ENCODE measurements around the gene CCDC88A.
"Not testable (repeated sequence)": the region's sequence is repeated elsewhere in the genome, so short reads cannot be mapped to it uniquely, and the experiment has no call there.

CCDC88A gene

DNA sequence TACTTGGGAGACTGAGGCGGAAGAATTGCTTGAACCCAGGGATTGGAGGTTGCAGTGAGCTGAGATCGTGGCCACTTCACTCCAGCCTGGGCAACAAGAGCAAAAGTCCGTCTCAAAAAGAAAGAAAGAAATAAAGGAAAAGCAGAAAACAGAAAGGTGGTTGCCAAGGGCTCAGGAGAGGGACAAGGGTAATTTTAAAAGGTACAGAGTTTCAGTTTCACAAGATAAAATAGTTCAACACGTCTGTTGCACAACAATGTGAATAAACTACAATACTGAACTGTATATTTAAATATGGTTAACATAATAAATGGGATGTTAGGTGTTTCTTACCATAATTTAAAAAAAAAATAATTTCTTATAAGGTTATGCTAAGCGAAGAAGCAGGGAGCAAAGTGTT lies 174.2 kb downstream of the CCDC88A start:
- no peak for DNase-seq (ENCODE audit: low read depth)
- H3K4me3 ChIP-seq (ENCODE audit: low read length) = no peak overlapping the region
- TF ChIP-seq, protein P1, sequence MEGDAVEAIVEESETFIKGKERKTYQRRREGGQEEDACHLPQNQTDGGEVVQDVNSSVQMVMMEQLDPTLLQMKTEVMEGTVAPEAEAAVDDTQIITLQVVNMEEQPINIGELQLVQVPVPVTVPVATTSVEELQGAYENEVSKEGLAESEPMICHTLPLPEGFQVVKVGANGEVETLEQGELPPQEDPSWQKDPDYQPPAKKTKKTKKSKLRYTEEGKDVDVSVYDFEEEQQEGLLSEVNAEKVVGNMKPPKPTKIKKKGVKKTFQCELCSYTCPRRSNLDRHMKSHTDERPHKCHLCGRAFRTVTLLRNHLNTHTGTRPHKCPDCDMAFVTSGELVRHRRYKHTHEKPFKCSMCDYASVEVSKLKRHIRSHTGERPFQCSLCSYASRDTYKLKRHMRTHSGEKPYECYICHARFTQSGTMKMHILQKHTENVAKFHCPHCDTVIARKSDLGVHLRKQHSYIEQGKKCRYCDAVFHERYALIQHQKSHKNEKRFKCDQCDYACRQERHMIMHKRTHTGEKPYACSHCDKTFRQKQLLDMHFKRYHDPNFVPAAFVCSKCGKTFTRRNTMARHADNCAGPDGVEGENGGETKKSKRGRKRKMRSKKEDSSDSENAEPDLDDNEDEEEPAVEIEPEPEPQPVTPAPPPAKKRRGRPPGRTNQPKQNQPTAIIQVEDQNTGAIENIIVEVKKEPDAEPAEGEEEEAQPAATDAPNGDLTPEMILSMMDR (conservative IDR thresholded peaks at IDR 0.05; ENCODE audit: low read depth, low read length) = no peak

DNA sequence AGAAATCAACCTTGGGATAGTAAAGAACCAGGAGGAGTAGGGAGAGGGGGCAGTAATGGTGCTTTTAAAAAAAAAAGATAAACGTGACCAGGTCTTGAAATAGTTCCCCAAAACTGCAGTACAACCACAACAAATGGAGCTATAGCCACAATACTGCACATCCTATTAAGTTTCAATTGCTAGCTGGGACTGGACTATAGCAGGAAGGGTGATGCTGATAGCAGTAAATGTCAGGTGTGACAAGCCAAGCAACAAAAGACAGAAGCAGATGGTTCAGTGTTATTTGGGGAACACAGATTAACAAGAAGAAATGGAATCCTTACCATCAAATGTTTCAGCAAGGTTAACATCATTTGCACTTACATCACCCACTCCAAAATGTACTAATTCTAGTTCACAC lies 177.0 kb downstream of the CCDC88A start:
- TF ChIP-seq, protein P1 (conservative IDR thresholded peaks at IDR 0.05; ENCODE audit: low read depth, low read length) = no peak
- DNase-seq (ENCODE audit: low read depth) = no peak
- H3K4me3 ChIP-seq (ENCODE audit: low read length) = no peak overlapping the region

DNA sequence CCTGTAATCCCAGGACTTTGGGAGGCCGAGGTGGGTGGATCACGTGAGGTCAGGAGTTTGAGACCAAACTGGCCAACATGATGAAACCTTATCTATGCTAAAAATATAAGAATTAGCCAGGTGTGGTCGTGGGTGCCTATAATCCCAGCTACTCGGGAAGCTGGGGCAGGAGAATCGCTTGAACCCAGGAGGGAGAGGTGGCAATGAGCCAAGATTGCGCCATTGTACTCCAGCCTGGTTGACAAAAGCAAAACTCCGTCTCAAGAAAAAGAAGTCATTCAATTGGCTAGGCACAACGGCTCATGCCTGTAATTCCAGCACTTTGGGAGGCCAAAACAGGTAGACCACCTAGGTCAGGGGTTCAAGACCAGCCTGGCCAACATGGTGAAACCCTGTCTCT lies 178.1 kb downstream of the CCDC88A start:
- not testable (repeated sequence) for DNase-seq (ENCODE audit: low read depth); H3K4me3 ChIP-seq (ENCODE audit: low read length)

DNA sequence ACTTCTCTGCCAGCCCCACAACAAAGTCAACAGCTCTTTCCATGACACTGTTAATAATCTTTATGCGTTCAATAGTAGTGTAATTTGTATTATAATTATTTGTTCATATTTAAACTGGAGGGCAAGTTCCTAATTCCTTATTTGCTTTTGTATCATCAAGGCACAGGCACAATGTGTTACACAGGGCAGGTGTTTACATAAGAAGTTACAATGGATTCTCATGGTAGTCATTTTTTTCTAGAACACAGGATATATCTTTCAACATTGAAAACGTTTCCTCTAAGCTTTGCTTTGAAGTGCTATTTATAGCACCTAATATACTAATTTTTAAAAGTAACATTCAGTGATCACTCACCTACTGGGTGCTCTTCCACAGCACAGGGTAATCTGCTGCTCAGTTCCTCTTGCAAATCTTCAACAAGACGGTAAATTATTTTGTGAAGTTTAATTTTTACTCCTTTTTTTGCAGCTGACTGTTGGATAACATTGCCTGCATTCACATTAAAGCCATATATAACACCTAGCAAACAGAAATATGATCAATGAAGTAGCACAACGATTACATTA lies 179.9 kb downstream of the CCDC88A start:
- TF ChIP-seq, protein P1 (conservative IDR thresholded peaks at IDR 0.05; ENCODE audit: low read depth, low read length) = no peak
- no peak for DNase-seq (ENCODE audit: low read depth)

More for the DNA sequence above, 179.9 kb downstream of the CCDC88A start:
- no peak overlapping the region for H3K4me3 ChIP-seq (ENCODE audit: low read length)

All from retinal pigment epithelial cell (primary cell).